HCT116 (cell line): ENCODE measurements around the gene SMG5. TPM values are rescaled to one million over a fixed set of nuclear protein-coding genes. Genes with fewer than 3 reads are reported as not detected.

Experiments used
- ATAC-seq: fragments of 200-7000 bp; cut with Tn5 transposase; 2 replicates; pipeline ENCODE4 v1.9.1; 2020; ENCODE audit warnings: mild to moderate bottlenecking, moderate library complexity
- BruUV-seq: library from RNA; stranded (reverse); fragments of 400-500 nt; replicated peaks from 2 replicates; lab custom pipeline; 2021; lab: Mats Ljungman, UMichigan
- CTCF ChIA-PET: fragments of 300-600 bp; sonication (Branson Sonifier 250); formaldehyde crosslinking; loops from one replicate; lab custom pipeline; 2021; ENCODE audit warnings: antibody characterized with exemption; lab: Charles Lee
- POLR2A ChIA-PET: fragments of 300-600, 350-600 bp; sonication (Branson Sonifier 250); formaldehyde crosslinking; loops from one replicate; lab custom pipeline; 2021; ENCODE audit warnings: antibody characterized with exemption; lab: Charles Lee
- RAD21 ChIA-PET, 2 experiments: fragments of 300-600 bp; sonication (Branson Sonifier 250); formaldehyde crosslinking; loops; one replicate each; lab custom pipeline; 2023; ENCODE audit warnings: low total read pairs in 2 of 2; ENCODE audit not compliant: uncharacterized antibody in 2 of 2, unreplicated experiment in 2 of 2, low non-redundant PET in 1 of 2; lab: Charles Lee
- DNase-seq: peaks from one replicate; pipeline ENCODE4 v3.0.0-alpha.2; 2010; ENCODE audit warnings: low read depth, low spot score
- H2AFZ ChIP-seq: fragments of 200-600 bp; shearing (Covaris generic), sonication (generic); 2 replicates; pipeline ENCODE4 v1.6.1; 2017; ENCODE audit warnings: low read depth, mixed run types, mixed read lengths, antibody characterized with exemption, low read length; ENCODE audit not compliant: poor library complexity, severe bottlenecking
- H3K27ac ChIP-seq: 2 replicates; pipeline ENCODE4 v1.5.1; 2012; ENCODE audit warnings: low read depth, low read length
- H3K27me3 ChIP-seq: fragments of 200-600 bp; sonication (generic); 2 replicates; pipeline ENCODE4 v1.6.1; 2016; ENCODE audit warnings: mixed run types, low read length, mixed read lengths; ENCODE audit not compliant: insufficient read depth
- H3K36me3 ChIP-seq, 2 experiments: fragments of 200-500 bp in 1 of 2; fragments of 200-600 bp in 1 of 2; sonication (Bioruptor generic) in 1 of 2; sonication (generic) in 1 of 2; 2 replicates each; pipeline versions ENCODE4 v1.5.1 to v1.6.1; 2014 to 2016; ENCODE audit warnings: low read length in 2 of 2, inconsistent platforms in 1 of 2, mixed read lengths in 1 of 2, mixed run types in 1 of 2; ENCODE audit not compliant: insufficient read depth in 2 of 2, control insufficient read depth in 1 of 2
- H3K4me1 ChIP-seq, 2 experiments: fragments of 200-600 bp in 1 of 2; sonication (generic) in 1 of 2; 2 replicates each; pipeline versions ENCODE4 v1.5.1 to v1.6.1; 2012 to 2017; ENCODE audit warnings: low read length in 2 of 2, inconsistent platforms in 1 of 2, mild to moderate bottlenecking in 1 of 2, mixed read lengths in 1 of 2, mixed run types in 1 of 2, moderate library complexity in 1 of 2; ENCODE audit not compliant: insufficient read depth in 2 of 2, control insufficient read depth in 1 of 2
- H3K4me2 ChIP-seq: fragments of 200-600 bp; sonication (generic); 2 replicates; pipeline ENCODE4 v1.6.1; 2017; ENCODE audit warnings: mixed run types, low read length, mixed read lengths
- H3K4me3 ChIP-seq, 2 experiments: fragments of 200-600 bp in 1 of 2; sonication (generic) in 1 of 2; replicated peaks in 1 of 2; 2 replicates each; pipeline ENCODE4 v1.5.1; 2011 to 2016; ENCODE audit warnings: low read length in 2 of 2, control low read depth in 1 of 2, low read depth in 1 of 2, mild to moderate bottlenecking in 1 of 2, mixed read lengths in 1 of 2, mixed run types in 1 of 2
- H3K79me2 ChIP-seq: fragments of 200-600 bp; sonication (generic); 2 replicates; pipeline ENCODE4 v1.6.1; 2017; ENCODE audit warnings: mild to moderate bottlenecking, mixed run types, low read length, moderate library complexity, mixed read lengths; ENCODE audit not compliant: insufficient read depth
- H3K9ac ChIP-seq: fragments of 200-600 bp; sonication (generic); 2 replicates; pipeline ENCODE4 v1.6.1; 2016; ENCODE audit warnings: low read length, mixed read lengths
- H3K9me2 ChIP-seq: fragments of 200-600 bp; sonication (generic), shearing (Covaris generic); 2 replicates; pipeline ENCODE4 v1.6.1; 2017; ENCODE audit warnings: mixed run types, mild to moderate bottlenecking, moderate library complexity; ENCODE audit not compliant: insufficient read depth
- H3K9me3 ChIP-seq, 2 experiments: fragments of 200-500 bp in 1 of 2; fragments of 200-600 bp in 1 of 2; sonication (Bioruptor generic) in 1 of 2; sonication (generic) in 1 of 2; 2 replicates each; pipeline ENCODE4 v1.6.1; 2014 to 2017; ENCODE audit warnings: low read length in 2 of 2, mixed read lengths in 2 of 2, inconsistent platforms in 1 of 2, low read depth in 1 of 2, mild to moderate bottlenecking in 1 of 2, mixed run types in 1 of 2, moderate library complexity in 1 of 2; ENCODE audit not compliant: control insufficient read depth in 1 of 2, insufficient read depth in 1 of 2
- H4K20me1 ChIP-seq: fragments of 200-600 bp; sonication (generic), shearing (Covaris generic); 2 replicates; pipeline ENCODE4 v1.6.1; 2017; ENCODE audit warnings: mixed run types, mild to moderate bottlenecking, moderate library complexity; ENCODE audit not compliant: insufficient read depth
- ATF3 ChIP-seq: IDR thresholded peaks from 2 replicates; pipeline ENCODE4 v1.6.1; 2012
- CTCF ChIP-seq, 3 experiments: fragments of 200-600 bp in 1 of 3; sonication (generic) in 1 of 3; IDR thresholded peaks in 2 of 3; conservative IDR thresholded peaks in 1 of 3; 2 replicates each; pipeline ENCODE4 v1.5.1; 2012 to 2017; ENCODE audit warnings: low read depth in 2 of 3, low read length in 2 of 3, antibody characterized with exemption in 1 of 3, borderline replicate concordance in 1 of 3, control low read depth in 1 of 3, mild to moderate bottlenecking in 1 of 3, mixed read lengths in 1 of 3, mixed run types in 1 of 3, moderate library complexity in 1 of 3; ENCODE audit not compliant: insufficient read depth in 1 of 3
- JUND ChIP-seq: IDR thresholded peaks from 2 replicates; pipeline ENCODE4 v1.6.1; 2012
- MAX ChIP-seq: IDR thresholded peaks from 2 replicates; pipeline ENCODE4 v1.6.1; 2012
- POLR2AphosphoS5 ChIP-seq: IDR thresholded peaks from 2 replicates; pipeline ENCODE4 v1.6.1; 2011; ENCODE audit warnings: mild to moderate bottlenecking, low read depth, low read length, moderate library complexity
- RAD21 ChIP-seq: IDR thresholded peaks from 2 replicates; pipeline ENCODE4 v1.6.1; 2012; ENCODE audit warnings: low read depth, mild to moderate bottlenecking
- TCF7L2 ChIP-seq: IDR thresholded peaks from 2 replicates; pipeline ENCODE4 v1.7.0; 2011; ENCODE audit warnings: borderline replicate concordance, inconsistent platforms; ENCODE audit not compliant: insufficient read depth, insufficient read length; ENCODE audit errors: extremely low read depth
- YY1 ChIP-seq: IDR thresholded peaks from 2 replicates; pipeline ENCODE4 v1.6.1; 2011; ENCODE audit warnings: low read length, low read depth, moderate library complexity, mild to moderate bottlenecking; ENCODE audit not compliant: insufficient replicate concordance; ENCODE audit errors: extremely low read depth
- ZNF274 ChIP-seq: fragments of 200-500 bp; sonication (Bioruptor generic); IDR thresholded peaks from 2 replicates; pipeline ENCODE4 v1.6.1; 2014; ENCODE audit warnings: mild to moderate bottlenecking, low read depth, low read length, inconsistent platforms
- intact Hi-C: fragments of 100-400 bp; cut with micrococcal nuclease; formaldehyde crosslinking; loops from 2 replicates; pipeline ENCODE4 v1.10.0; 2022
- total RNA-seq: library from RNA; stranded (reverse); gene quantifications from one replicate; pipeline ENCODE4 v1.2.1, GENCODE V29; 2021; ENCODE audit not compliant: unreplicated experiment

The SMG5 gene
- total RNA-seq, 1 experiment from 2014 or later: 75.2 TPM

- ChIA-PET CTCF (interaction anchor here (2.3 kb wide), 1 partner anchor 36 kb away, joined by 6 read pairs; no protein-coding TSS in a partner anchor), POLR2A (interaction anchor here (1.3 to 1.8 kb wide), 3 partner anchors 12 to 174 kb away, joined by 3 to 5 read pairs (median 5); partner anchors contain the start of genes GLMP and PMF1), RAD21 (no interaction called here)
- TF ChIP-seq RAD21: no peak
- no peak for TF ChIP-seq ATF3
- TF ChIP-seq MAX: no peak
- TF ChIP-seq ZNF274: no peak
- TF ChIP-seq POLR2AphosphoS5: no peak
- no peak for TF ChIP-seq TCF7L2
- no peak for TF ChIP-seq CTCF (IDR thresholded peaks at IDR 0.05 in 2 of 3, conservative IDR thresholded peaks at IDR 0.05 in 1 of 3; ENCODE audit: borderline replicate concordance in 1 of 3, insufficient read depth in 1 of 3, low read depth in 2 of 3, low read length in 2 of 3)
- TF ChIP-seq JUND: no peak
- no peak for TF ChIP-seq YY1
- intact Hi-C loops: loop anchor here (2.0 kb wide), 1 partner anchor 55 kb away; the partner anchor contains the start of genes CCT3 and TSACC
- Histone ChIP-seq H3K27me3 (no peaks in the 10 kb centered on the region), H4K20me1 (peaks cover 10% of the 10 kb centered on the region; the same call in 1 of the 2 replicates), H3K4me3 (peak overlapping the region; percentile 77 to 96), H3K4me2 (peak overlapping the region; percentile 91), H2AFZ (no peak overlapping the region), H3K27ac (peak overlapping the region; percentile 90), H3K9me3 (no peaks in the 10 kb centered on the region), H3K4me1 (peaks cover 25 to 27% of the 10 kb centered on the region in 2 experiments), H3K9me2 (no peaks in the 10 kb centered on the region), H3K9ac (peak overlapping the region; percentile 98), H3K79me2 (peaks cover 50% of the 10 kb centered on the region), H3K36me3 (peaks cover 8 to 19% of the 10 kb centered on the region in 2 experiments; a peak in 3 of 4 replicates)
- DNase-seq: no peak
- no peak for ATAC-seq
- no TSS peak for BruUV-seq
Measured at GRCh38 chr1:156283521-156283920, 896 bp upstream of the SMG5 start.
